HG03095 (cell line): Measurements from ENCODE around the gene ARRB1.
"Not testable (repeated sequence)": the region's sequence is repeated elsewhere in the genome, so short reads cannot be mapped to it uniquely, and the experiment has no call there.

Experiments
- ATAC-seq: cut with Tn5 transposase; IDR thresholded peaks from one replicate; pipeline ENCODE4 v1.9.1; 2021; ENCODE audit warnings: moderate library complexity; ENCODE audit not compliant: unreplicated experiment

Gene ARRB1

GRCh38 chr11:75277991-75278790 lies 73.3 kb downstream of the ARRB1 start:
- no peak for ATAC-seq

GRCh38 chr11:75277211-75277805 lies 74.2 kb downstream of the ARRB1 start:
- ATAC-seq = no peak

GRCh38 chr11:75276686-75277085 lies 74.8 kb downstream of the ARRB1 start:
- ATAC-seq = no peak

- ATAC-seq = no peak
These were observed 75.3 kb downstream of the ARRB1 start for GRCh38 chr11:75276186-75276585.

DNA sequence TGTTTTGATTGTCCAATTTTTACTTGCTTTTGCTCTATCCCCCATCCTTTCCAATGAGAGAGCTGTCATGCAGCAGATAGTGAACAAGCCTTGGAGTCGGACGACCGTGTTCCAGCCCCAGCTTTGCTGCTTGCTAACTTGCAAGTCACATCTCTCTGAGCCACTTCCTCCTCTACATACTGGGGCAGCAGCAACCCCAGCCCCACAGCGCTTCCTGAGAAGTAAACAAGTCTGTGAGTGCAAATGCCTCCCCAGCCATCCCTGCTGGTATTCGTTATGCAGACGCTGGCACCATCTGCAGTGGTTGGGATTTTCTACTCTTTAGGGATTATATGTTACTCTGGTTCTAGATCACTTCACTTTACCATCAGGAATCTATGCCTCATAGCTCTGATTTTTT lies 75.9 kb downstream of the ARRB1 start:
- ATAC-seq = no peak

DNA sequence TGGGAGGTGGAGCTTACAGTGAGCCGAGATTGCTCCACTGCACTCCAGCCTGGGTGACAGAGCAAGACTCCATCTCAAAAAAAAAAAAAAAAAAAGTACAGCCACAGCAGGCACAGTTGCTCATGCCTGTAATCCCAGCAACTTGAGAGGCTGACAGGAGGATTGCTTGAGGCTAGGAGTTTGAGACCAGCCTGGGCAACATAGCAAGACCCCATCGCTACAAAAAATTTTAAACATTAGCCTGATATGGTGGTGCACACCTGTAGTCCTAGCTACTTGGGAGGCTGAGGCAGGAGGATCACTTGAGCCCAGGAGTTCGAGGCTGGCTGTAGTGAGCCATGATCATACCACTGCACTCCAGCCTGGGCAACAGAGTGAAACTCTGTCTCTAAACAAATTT lies 76.7 kb downstream of the ARRB1 start:
- not testable (repeated sequence) for ATAC-seq

- no peak for ATAC-seq
These were observed 77.8 kb downstream of the ARRB1 start for GRCh38 chr11:75273411-75274391.

GRCh38 chr11:75272821-75273301 lies 78.6 kb downstream of the ARRB1 start:
- ATAC-seq = no peak

GRCh38 chr11:75272391-75272790 lies 79.1 kb downstream of the ARRB1 start:
- ATAC-seq = no peak

DNA sequence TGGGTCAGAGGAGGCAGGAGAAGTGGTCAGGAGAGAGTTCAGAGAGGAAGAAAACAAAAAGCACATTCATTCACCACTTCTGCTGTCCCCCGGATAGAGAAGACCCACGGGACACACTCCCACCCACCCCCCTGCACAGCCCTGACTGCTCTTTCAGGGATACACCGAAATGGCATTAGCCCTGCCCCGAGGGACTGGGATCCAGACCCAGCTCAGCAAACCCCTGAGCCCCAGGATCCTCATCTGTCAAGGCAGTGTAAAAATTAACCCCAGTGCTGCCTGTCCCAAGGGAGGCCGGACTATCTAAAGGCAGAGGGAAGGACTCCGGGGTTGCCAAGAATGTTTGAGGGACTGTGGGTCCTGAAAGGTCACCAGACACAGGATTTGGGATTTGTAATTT lies 79.7 kb downstream of the ARRB1 start:
- ATAC-seq = no peak

DNA sequence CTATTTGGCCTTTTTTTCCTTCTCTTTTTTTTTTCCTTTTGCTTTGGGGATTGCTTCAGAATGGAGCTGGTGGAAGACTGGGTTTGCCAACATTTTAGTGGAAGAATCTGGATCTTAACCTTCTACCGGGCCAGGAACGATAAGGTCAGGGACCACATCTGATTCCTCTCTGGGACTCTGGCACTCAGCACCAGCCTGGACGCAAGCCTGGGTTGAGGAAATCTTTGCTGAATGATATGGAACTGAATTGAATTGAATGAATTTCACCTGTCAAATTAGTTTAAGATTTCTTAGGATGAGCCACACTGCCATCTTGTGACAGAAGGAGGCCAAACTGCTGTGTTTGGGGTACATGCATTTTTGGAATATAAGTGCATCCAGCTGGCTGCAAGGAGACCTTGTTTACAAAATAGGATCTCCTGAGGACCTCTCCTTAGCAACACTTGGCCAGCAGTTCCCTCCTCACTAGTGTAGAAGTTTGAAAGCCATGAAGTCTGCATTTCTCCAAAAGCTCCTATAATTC lies 80.5 kb downstream of the ARRB1 start:
- no peak for ATAC-seq

GRCh38 chr11:75269896-75270295 lies 81.6 kb downstream of the ARRB1 start:
- no peak for ATAC-seq

- ATAC-seq = no peak
These were observed 82.1 kb downstream of the ARRB1 start for GRCh38 chr11:75269367-75269660.

DNA sequence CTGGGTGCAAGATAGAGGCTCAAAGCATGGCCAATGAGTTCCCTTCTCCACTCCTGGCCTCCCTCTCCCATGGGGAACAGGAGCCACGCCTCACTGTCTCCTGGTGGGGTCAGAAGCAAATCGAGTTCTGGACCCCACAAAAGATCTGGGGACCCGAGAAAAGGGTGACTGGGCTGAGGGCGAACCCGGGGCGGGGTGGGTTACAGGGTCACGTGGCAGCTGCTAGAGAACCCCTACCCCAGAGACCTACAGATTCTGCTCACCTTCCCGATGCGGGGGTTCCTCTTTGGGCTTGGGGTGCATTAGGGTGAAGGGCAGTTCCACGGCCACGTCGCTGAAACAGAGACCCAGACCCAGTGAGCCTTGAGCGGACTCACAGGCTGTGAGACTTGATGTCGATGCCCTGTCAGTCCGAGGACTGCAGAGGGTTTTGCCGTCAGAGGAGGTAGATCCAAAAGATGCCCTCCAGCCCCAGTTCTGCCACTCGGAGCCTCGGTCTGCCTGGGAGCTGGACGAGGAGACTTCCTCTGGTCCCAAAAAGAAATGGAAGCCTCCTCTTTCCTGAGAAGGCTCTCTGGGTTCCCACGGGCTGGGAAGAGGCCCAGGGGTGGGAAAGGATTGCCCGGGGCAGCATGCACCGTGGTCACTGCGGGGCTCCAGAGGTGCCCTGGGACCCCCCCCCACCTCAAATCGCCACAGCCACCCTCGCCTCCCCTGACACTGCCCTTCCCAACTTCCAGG lies 82.7 kb downstream of the ARRB1 start:
- no peak for ATAC-seq

GRCh38 chr11:75267171-75267970 lies 84.1 kb downstream of the ARRB1 start:
- no peak for ATAC-seq

GRCh38 chr11:75265851-75266531 lies 85.5 kb downstream of the ARRB1 start:
- no peak for ATAC-seq

- ATAC-seq = no peak
These were observed 86.5 kb downstream of the ARRB1 start for GRCh38 chr11:75264971-75265370.

DNA sequence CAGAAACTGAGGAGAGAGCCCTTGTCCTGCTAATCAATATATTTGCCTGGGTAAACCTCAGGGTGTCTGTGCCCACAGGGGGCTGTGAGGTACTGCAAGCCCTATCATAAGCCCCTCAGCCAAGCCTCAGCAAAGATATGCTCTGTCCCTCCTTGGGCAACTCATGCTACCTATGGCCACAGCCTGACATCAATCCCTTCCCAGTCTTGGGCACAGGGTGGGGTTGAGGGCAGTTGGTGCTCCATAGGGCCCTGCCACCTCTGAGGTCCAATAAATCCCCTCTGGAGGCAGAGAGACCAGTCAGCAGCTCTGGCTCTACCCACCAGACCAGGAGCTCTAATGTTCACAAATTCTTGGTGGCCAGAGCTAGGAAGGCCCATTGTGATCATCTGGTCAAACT lies 87.1 kb downstream of the ARRB1 start:
- ATAC-seq = no peak

- no peak for ATAC-seq
These were observed 87.5 kb downstream of the ARRB1 start for GRCh38 chr11:75263944-75264349.
